Activated B cell treated with CpG ODN at 0.5 μM for 24 hours (primary cell): ENCODE results near the gene ARMH1. TPM values are rescaled to one million over a fixed set of nuclear protein-coding genes. Genes with fewer than 3 reads are reported as not detected.

ENCODE experiments used
- ATAC-seq: fragments of 200-7000 bp; cut with Tn5 transposase; one replicate; pipeline ENCODE4 v1.10.0; 2021; ENCODE audit warnings: low read depth, mild to moderate bottlenecking, moderate library complexity
- CTCF ChIA-PET: fragments of 350-600 bp; sonication (Branson Sonifier 250); formaldehyde crosslinking; loops from one replicate; lab custom pipeline; 2021; ENCODE audit warnings: antibody characterized with exemption; lab: Charles Lee
- POLR2A ChIA-PET: fragments of 350-600 bp; sonication (Branson Sonifier 250); formaldehyde crosslinking; loops from one replicate; lab custom pipeline; 2021; ENCODE audit warnings: antibody characterized with exemption; lab: Charles Lee
- DNase-seq: peaks from one replicate; pipeline ENCODE4 v3.0.0; 2022
- H3K27ac Mint-ChIP-seq: one replicate; pipeline ENCODE4 v1.8.0; 2020; ENCODE audit warnings: mixed read lengths
- H3K27me3 Mint-ChIP-seq: one replicate; pipeline ENCODE4 v1.8.0; 2021; ENCODE audit warnings: mixed read lengths
- H3K36me3 Mint-ChIP-seq: one replicate; pipeline ENCODE4 v1.8.0; 2021; ENCODE audit warnings: low read depth, mixed read lengths
- H3K4me1 Mint-ChIP-seq: one replicate; pipeline ENCODE4 v1.8.0; 2021; ENCODE audit warnings: mixed read lengths
- H3K4me3 Mint-ChIP-seq: one replicate; pipeline ENCODE4 v1.8.0; 2020; ENCODE audit warnings: mild to moderate bottlenecking, mixed read lengths
- H3K9me3 Mint-ChIP-seq: one replicate; pipeline ENCODE4 v1.8.0; 2020; ENCODE audit warnings: mixed read lengths
- intact Hi-C: fragments of 100-400 bp; cut with micrococcal nuclease; formaldehyde crosslinking; loops from one replicate; pipeline ENCODE4 v1.15.1; 2024
- total RNA-seq: library from RNA; stranded (reverse); gene quantifications from 2 replicates; pipeline ENCODE4 v1.2.3, GENCODE V29; 2022
- TF ChIP-seq, protein P1 (sequence below): fragments of 200-600 bp; IDR thresholded peaks from one replicate; pipeline ENCODE4 v1.8.0; 2022; ENCODE audit warnings: antibody characterized with exemption, mild to moderate bottlenecking

ARMH1 gene
- total RNA-seq, 1 donor from 2014 or later: 18.1 TPM

DNA sequence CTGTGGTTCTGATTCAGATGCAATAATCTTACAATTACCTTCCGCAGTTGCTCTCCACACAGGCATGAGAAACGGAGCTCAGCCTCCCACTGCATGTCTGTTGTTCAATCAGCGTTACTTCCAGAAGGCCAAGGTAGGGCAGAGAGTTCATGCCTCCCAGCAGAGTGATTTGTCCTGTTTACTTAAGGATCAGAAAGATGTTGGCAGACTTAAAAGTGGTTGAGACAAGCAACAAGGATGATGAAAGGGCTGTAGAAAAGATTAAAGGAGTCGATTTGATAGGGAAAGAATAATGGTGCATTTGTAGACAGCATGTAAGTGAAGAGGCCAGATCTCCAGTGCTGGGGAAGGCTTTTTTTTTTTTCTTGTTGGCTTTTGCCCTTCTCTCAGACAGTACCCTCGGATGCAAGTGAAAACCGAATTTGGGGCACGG is 26.6 kb downstream of the ARMH1 start:
- H3K9me3 Mint-ChIP-seq: no peaks in the 10 kb centered on the region
- no peak overlapping the region for H3K4me3 Mint-ChIP-seq
- H3K27me3 Mint-ChIP-seq: no peaks in the 10 kb centered on the region
- TF ChIP-seq, protein P1, sequence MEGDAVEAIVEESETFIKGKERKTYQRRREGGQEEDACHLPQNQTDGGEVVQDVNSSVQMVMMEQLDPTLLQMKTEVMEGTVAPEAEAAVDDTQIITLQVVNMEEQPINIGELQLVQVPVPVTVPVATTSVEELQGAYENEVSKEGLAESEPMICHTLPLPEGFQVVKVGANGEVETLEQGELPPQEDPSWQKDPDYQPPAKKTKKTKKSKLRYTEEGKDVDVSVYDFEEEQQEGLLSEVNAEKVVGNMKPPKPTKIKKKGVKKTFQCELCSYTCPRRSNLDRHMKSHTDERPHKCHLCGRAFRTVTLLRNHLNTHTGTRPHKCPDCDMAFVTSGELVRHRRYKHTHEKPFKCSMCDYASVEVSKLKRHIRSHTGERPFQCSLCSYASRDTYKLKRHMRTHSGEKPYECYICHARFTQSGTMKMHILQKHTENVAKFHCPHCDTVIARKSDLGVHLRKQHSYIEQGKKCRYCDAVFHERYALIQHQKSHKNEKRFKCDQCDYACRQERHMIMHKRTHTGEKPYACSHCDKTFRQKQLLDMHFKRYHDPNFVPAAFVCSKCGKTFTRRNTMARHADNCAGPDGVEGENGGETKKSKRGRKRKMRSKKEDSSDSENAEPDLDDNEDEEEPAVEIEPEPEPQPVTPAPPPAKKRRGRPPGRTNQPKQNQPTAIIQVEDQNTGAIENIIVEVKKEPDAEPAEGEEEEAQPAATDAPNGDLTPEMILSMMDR: no peak
- intact Hi-C loops: no loop called here
- POLR2A ChIA-PET: no interaction called here
- H3K4me1 Mint-ChIP-seq: peaks cover 28% of the 10 kb centered on the region
- CTCF ChIA-PET: no interaction called here
- no peaks in the 10 kb centered on the region for H3K36me3 Mint-ChIP-seq
- ATAC-seq: no peak
- no peak overlapping the region for H3K27ac Mint-ChIP-seq
- DNase-seq: no peak

DNA sequence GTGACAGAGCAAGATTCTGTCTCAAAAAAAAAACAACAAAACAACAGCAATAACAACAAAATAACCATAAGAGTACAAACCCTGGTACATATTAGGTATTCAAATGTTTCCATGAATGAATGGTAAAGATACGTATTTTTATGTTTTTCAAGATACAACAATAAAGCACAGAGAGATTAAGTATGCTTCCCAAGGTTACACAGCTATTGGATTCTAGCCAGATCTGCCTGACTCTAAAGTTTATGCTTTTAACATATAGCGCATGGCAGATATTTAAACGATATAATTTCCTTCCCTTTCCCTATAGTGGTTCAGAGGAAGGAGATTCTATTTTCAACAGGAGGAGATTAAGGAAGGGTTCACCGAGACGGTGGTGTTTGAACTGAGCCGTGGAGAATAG is 31.0 kb downstream of the ARMH1 start:
- H3K36me3 Mint-ChIP-seq: no peaks in the 10 kb centered on the region
- no peak for DNase-seq
- no peaks in the 10 kb centered on the region for H3K9me3 Mint-ChIP-seq
- TF ChIP-seq, protein P1: no peak
- no peak overlapping the region for H3K27ac Mint-ChIP-seq
- H3K4me1 Mint-ChIP-seq: peaks cover 14% of the 10 kb centered on the region
- no peak overlapping the region for H3K4me3 Mint-ChIP-seq
- ChIA-PET POLR2A (interaction anchor here (0.6 to 3.7 kb wide), 4 partner anchors 9 to 116 kb away, joined by 3 to 33 read pairs (median 4); no protein-coding TSS in a partner anchor), CTCF (interaction anchor here (1.4 kb wide), 1 partner anchor 9 kb away, joined by 3 read pairs; no protein-coding TSS in a partner anchor)
- no peaks in the 10 kb centered on the region for H3K27me3 Mint-ChIP-seq
- intact Hi-C loops: no loop called here
- ATAC-seq: no peak

DNA sequence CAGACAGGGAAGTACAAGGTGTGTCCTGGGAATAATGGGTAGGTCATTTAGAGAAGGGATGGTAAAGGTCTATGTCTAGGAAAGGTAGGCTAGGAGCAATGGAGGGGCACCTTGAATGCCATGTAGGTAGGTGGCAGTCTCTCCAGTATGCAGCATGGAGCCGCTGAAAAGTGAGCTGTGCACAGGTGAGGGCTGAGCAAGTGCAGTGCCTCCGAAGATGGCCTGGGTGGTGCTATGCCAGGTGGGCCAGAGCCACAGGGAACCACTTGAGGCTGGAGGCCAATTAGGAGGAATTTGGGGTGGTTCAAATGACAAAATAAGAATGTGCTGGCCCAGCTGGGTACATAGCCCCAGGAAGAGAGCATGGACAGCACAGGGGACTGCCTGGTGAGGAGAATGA is 31.4 kb downstream of the ARMH1 start:
- intact Hi-C loops: no loop called here
- POLR2A ChIA-PET: interaction anchor here (0.6 to 3.7 kb wide), 5 partner anchors 10 to 116 kb away, joined by 3 to 33 read pairs (median 4); no protein-coding TSS in a partner anchor
- TF ChIP-seq, protein P1: no peak
- no peak overlapping the region for H3K4me3 Mint-ChIP-seq
- H3K27me3 Mint-ChIP-seq: no peaks in the 10 kb centered on the region
- ATAC-seq: no peak
- peaks cover 17% of the 10 kb centered on the region for H3K4me1 Mint-ChIP-seq
- H3K36me3 Mint-ChIP-seq: no peaks in the 10 kb centered on the region
- no peaks in the 10 kb centered on the region for H3K9me3 Mint-ChIP-seq
- H3K27ac Mint-ChIP-seq: no peak overlapping the region
- DNase-seq: no peak
- CTCF ChIA-PET: interaction anchor here (1.4 kb wide), 1 partner anchor 9 kb away, joined by 3 read pairs; no protein-coding TSS in a partner anchor

DNA sequence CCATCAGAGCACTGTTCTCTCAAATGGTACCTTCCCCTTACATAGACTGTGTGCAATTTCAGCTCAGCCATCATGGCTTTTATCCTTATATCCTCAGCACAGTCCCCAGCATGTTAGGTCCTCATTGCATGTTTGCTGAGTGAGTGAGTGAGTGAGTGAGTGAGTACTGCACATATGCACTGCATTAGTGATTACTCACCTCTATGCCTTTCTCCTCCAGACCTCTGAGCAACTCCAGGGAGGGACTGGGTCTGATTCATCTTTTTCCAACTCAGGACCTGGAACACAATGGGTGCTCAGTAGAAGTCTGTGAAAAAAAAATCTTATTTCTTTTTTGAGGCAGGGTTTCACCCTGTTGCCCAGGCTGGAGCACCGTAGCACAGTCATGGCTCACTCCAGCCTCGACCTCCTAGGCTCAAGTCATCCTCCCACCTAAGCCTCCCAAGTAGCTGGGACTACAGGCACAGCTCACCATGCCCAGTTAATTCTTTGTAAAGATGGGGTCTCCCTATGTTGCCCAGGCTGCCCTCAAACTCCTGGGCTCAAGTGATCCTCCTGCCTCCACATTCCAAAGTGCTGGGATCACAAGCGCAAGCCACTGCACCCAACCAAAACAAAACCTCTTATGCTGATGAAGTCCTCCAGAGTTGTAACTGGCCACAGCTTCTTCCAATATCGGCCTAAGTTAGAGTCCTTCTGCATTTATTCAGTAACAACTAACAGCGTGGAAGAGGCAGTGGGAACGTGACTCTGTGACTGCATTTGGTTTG is 32.8 kb downstream of the ARMH1 start:
- Mint-ChIP-seq H3K27me3 (no peaks in the 10 kb centered on the region), H3K4me3 (no peak overlapping the region), H3K27ac (no peak overlapping the region), H3K36me3 (no peaks in the 10 kb centered on the region), H3K9me3 (no peaks in the 10 kb centered on the region), H3K4me1 (peaks cover 26% of the 10 kb centered on the region)
- intact Hi-C loops: no loop called here
- no peak for ATAC-seq
- DNase-seq: no peak
- ChIA-PET CTCF (interaction anchor here (0.6 to 1.4 kb wide), 3 partner anchors 10 to 55 kb away, joined by 3 read pairs; no protein-coding TSS in a partner anchor), POLR2A (interaction anchor here (1.6 to 3.7 kb wide), 2 partner anchors 10 to 14 kb away, joined by 4 to 33 read pairs; no protein-coding TSS in a partner anchor)
- TF ChIP-seq, protein P1: no peak
